Upper lobe of left lung (tissue), 4 donors: Measurements from ENCODE around the gene TFG.

Source experiments
- CTCF ChIP-seq, 6 experiments: fragments of 450-650 bp in 4 of 6; fragments of 200-600 bp in 2 of 6; sonication (generic) in 2 of 6; IDR thresholded peaks; one replicate each; pipeline ENCODE4 v1.5.1; 2016 to 2019; ENCODE audit warnings: antibody characterized with exemption in 6 of 6
- EP300 ChIP-seq, 4 donors: sonication (generic); formaldehyde crosslinking; IDR thresholded peaks; one replicate each; pipeline ENCODE4 v1.5.1; 2017; ENCODE audit warnings: antibody characterized with exemption in 4 of 4, control low read depth in 2 of 4
- POLR2A ChIP-seq, 4 donors: fragments of 450-650 bp; IDR thresholded peaks; one replicate each; pipeline ENCODE4 v1.5.1; 2016 to 2017; ENCODE audit warnings: antibody characterized with exemption in 4 of 4, mild to moderate bottlenecking in 2 of 4
- POLR2AphosphoS5 ChIP-seq, 2 donors: sonication (generic); formaldehyde crosslinking; IDR thresholded peaks; one replicate each; pipeline ENCODE4 v1.5.1; 2017; ENCODE audit warnings: antibody characterized with exemption in 2 of 2

GRCh38 chr3:100732435-100732834, 23.1 kb downstream of the TFG start:
- TF ChIP-seq CTCF (IDR thresholded peaks at IDR 0.05): no peak
- no peak for TF ChIP-seq POLR2A (IDR thresholded peaks at IDR 0.05)
- TF ChIP-seq EP300 (IDR thresholded peaks at IDR 0.05): no peak
- no peak for TF ChIP-seq POLR2AphosphoS5 (IDR thresholded peaks at IDR 0.05)
